Testis (tissue), 2 donors: ENCODE results near the gene ICAM2.

Experiments used
- CTCF ChIP-seq, 3 experiments: fragments of 450-650 bp in 2 of 3; fragments of 200-600 bp in 1 of 3; sonication (generic) in 1 of 3; IDR thresholded peaks; one replicate each; pipeline ENCODE4 v1.5.1; 2016 to 2019; ENCODE audit warnings: antibody characterized with exemption in 3 of 3, mild to moderate bottlenecking in 2 of 3, moderate library complexity in 1 of 3
- POLR2A ChIP-seq: fragments of 450-650 bp; IDR thresholded peaks from one replicate; pipeline ENCODE4 v1.6.1; 2017; ENCODE audit warnings: antibody characterized with exemption, mild to moderate bottlenecking, moderate library complexity

GRCh38 chr17:63973930-63974593, 46.4 kb downstream of the ICAM2 start:
- TF ChIP-seq CTCF (IDR thresholded peaks at IDR 0.05): no peak
- no peak for TF ChIP-seq POLR2A
